Colon (tissue), 2 donors: ENCODE measurements around the gene BNC2.

Source experiments
- FAIRE-seq: peaks from 2 replicates; lab custom pipeline; 2012; peaks lifted over from hg19 to GRCh38; lab: Jason Lieb, UNC
- donor health status: control.
- donor health status: control.

The BNC2 gene

DNA sequence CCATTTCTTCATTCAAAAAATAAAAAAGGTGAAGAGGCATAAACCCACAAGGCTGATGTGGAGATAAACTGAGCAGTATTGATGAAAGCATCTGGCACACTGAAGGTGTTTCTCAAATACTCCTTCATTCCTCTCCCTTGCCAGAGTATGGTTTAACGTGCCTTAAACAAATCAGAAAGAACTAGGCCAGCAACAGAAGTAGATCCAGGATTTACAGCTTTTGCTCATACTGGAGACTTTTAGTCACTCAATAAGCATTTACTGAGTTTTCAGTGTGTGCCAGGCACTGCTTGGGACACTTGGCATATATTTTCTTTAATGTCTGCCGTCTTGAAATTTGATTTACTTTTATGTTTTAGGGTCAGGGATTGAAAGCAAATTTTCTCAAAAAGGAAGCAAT, 53.0 kb downstream of the BNC2 start:
- FAIRE-seq = no peak

DNA sequence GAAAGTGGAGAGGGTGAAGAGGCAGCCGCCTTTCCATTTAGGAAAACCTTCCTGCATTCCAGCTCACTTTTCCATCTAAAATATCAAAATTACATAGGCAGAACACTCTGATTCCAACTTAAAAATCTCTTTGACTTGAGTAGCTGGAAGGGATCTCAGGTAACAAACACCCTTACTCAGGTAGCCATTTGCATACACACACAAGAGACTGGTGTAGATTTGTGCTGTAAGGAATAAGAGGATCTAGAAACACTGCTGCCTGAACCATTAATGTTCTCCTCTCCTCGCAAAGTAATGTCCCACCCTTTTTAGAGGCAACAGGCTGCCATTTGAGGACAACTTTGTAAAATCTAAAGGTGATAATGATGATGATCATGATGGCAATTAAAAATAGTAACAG, 53.5 kb downstream of the BNC2 start:
- FAIRE-seq = no peak

DNA sequence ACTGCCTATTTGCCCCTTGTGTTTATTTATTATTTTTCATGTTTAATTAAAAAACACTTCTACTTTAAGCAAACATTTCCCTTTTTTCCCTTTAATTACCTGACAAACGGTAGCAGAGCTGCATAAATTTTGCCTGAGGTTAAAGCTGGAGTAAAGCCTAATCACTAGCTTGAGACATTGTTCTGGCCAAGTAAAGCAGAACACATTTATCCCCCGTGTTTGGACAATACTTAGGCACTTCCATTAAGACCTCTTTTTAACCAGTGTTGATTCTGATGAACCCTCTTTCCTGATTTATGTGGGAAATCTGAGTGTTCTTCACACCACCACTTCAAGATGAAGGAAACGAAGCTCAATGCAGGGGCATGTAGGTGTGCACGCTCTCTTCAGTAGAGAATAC, 54.5 kb downstream of the BNC2 start:
- FAIRE-seq = no peak

DNA sequence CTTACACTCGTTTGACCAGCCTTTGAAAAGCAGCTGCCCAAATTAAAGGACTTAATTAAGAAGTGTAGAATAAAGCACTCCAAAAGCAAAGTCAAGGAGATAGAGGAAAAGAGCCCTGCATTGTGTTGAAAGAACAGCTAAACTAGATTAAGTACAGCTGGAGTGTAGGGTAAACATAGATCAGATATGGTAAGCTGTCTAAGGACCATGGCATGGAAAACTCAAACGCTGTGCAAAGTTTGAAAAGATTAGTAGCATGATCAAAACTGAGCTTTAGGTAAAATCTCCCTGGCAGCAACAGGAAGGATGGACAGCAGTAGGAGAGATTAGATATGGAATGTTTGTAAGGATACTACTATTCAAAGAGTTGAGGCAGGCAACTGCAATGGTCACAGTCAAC, 55.4 kb downstream of the BNC2 start:
- FAIRE-seq = no peak

DNA sequence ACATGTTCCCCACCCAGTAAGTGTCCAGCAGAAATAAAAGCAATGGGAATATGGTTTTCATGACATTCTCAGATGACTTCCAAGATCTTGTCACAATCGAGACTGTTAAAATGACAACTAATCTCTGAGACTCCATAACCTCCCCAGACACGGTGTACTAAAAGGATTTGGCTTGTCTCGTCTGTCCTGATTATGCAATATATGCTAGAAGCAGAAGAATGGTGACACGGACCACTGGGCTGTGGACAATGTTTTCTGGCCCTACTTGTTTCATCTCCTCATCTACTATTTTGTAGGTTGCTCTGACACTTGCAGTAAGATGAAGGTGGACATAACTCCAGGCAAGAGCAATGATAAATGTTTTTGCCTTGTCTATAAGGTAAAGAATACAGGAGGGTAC, 56.6 kb downstream of the BNC2 start:
- FAIRE-seq = no peak

DNA sequence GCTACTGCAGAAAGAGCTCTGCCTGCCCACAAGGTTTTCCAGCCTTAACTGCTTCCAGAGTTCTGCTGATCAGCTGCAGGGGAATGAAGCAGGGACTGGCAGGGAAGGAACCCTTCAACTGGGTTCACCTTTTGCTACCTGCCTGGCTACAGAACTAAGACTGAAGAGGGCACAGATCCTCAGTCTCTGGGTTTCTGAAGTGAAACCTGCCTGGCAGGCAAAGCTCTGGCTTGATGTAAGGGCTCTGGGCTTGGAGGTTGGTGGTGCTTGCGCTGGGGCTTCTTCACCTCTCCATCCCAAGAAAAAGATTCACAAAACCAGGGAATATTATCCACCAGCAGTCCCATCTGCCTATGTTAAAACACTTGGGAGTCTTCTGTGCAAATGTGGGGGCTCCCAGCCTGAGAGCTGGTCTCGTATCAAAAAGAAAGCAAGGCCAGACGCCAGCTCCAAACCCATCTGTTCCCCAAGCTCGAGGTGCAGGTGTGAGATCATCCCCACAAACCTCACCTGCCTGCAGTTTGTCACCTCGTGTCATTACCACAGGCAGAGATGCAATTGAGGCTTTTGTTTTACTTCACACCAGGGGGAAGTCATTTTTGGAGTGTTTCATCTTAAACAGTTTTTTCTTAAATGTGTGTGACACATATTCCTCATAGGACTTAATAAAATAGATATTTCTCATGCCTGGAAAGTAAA, 58.3 kb downstream of the BNC2 start:
- FAIRE-seq = no peak

DNA sequence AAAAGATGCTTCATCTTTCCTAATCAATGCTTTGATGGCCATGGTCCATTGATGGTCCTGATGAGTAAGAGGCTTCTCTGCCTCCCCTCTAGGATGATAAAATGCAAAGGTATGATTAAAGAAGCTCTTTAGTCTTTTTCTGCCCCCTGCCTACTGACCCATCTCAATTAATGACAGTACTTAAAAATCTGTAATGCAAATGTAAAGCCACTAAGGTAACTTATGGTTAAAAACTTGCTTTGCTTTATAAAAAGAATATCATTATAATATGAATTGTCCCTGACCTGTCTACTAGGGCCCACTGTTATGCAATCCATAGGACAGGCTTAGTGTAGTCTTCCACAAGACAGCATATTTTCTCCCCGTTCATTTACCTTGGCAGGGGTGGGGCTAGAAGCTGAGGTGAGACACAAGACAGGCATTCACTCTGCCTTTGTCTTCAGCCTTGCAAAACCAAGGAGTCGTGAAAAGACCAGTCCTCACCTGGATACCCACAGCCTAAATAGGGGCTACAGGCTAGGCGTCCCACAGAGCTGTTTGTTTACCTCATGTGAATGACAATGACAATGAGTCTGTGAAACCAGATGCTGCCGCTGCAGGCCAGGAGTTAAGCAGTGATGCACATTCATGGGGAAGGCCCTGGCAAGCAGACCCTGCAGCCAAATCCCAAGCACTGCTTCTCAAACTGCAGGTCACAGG, 60.4 kb downstream of the BNC2 start:
- no peak for FAIRE-seq

DNA sequence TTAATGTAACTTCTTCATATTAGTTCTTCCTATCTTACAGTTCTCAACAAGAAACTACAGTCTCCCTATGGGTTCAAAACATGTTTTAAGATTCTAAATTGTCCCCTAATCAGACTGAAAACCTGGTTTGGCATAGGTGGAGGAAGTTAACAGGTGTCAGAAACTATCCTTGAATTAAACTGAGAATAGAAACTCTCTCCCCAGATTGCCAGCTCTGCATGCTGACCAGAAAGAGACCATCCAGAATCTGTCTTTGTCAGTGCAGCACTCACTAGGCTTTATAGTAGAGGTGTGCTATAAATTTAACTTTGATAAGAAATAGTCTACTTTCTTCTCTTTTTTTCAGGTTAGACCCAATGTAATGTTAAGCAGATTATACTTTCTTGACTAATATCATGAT, 63.8 kb downstream of the BNC2 start:
- no peak for FAIRE-seq

DNA sequence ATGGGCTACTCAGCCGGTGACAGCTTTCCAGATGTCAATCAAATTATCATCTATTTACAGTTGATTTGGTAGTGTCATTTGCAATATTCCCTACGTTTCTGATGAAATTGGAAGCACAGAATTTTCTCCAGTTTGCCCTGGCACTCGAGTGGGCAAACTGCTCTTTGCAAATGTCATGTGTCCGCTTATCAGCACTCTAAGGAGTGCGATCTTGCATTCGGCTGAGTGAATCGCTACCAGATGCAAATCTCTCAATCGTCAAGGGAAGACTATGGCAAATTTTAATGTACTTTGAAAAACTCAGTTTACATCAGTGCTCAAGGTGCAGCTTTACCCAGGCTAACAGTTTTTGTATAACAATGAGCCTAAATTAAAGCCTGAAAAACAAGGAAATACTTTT, 66.8 kb downstream of the BNC2 start:
- FAIRE-seq = no peak

DNA sequence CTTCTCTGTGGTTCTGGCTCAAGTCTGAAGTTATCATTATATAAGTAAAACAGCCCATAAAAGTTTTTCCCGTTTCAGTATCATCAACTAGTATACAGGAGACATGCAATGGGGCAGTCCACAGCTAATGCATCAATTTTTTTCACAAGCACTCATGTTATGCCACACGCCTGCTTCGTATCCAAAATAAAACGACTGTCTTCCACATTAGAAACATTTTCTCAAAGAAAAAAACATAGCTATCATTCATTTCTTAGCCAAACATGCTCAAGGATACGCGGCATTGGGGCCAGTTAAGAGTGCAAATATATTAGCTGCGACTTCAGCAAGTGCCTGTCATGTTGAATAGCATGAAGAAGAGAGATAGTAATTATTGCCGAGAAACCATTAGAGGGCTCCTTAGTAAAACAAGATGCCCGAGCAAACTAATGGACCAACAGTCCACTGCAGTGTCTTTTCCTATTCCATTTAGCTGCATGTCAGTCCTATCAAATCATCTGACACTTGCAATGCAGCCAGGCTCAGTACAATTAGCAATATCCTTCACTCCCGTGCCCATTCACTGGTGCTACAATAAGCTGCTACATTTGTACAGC, 68.5 kb downstream of the BNC2 start:
- no peak for FAIRE-seq

DNA sequence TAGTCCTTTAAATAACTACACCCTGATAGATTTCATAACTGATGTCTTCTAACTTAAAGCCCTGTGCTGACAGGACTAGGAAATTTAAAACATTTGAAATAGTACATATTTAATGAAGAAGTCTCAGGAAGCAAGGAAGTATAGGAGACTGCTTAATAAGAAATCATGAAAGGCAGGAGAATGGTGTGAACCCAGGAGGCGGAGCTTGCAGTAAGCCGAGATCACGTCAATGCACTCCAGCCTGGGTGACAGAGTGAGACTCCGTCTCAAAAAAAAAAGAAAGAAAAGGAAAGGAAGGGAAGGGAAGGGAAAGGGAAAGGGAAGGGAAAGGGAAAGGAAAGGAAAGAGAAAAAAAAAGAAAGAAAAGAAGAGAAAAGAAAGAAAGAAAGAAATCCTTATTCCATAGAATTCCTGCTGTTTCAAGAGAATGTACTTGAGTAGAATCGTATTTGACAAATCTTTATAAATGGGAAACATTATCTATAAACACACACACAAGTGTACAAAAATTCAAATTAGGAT, 74.1 kb downstream of the BNC2 start:
- FAIRE-seq = no peak

DNA sequence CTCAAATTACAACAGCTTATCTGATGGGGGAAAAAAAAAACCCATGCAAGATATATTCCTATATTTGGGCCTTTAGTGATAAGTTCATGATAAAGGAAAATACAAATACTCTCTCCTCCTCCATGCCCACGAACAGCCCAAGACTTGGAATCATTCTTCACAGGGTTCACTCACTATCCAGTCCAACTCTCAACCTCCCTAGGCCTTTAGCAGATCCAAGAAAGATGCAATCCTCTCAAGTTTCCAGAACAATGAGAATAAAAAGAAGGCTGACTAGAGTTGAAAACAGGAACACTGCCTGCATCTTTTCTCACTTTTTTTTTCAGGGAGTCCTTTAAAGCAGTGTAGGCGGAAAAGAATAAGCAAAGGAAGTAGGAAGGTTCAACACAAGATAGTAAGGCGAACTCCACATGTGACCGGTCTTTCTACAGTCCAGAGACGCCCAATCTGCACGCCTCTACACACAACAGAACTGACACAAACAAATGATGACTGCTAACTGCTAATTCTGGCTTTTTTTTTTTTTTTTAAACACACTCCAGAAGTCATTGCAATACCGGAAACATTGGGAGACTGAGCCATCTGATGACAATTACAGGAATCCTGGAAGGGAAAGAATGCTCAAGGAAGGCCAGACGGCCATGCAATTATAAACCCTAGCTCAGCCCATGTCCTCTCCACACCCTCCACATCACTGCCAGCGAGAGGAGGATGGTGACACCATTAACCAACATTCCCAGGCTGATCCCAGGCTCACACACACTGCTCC, 75.4 kb downstream of the BNC2 start:
- no peak for FAIRE-seq

DNA sequence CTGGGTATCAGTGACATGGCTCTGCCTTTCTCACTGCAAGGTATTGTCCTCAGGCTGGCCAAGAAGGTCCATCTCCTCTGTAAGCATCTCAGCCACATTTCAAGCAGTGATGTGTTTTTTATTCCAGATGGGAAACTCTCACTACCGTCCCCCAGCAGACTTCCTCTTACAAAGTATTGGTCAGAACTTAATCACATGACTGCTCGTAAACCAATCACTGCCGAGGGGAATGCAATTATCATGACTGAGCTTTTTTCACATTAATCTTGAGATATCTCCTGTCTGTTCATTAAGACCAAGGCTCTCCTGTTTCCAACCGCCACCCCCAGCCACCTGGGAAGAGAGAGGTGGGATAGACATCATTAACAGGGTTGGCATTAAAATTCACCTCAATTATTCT, 76.4 kb downstream of the BNC2 start:
- FAIRE-seq = no peak

DNA sequence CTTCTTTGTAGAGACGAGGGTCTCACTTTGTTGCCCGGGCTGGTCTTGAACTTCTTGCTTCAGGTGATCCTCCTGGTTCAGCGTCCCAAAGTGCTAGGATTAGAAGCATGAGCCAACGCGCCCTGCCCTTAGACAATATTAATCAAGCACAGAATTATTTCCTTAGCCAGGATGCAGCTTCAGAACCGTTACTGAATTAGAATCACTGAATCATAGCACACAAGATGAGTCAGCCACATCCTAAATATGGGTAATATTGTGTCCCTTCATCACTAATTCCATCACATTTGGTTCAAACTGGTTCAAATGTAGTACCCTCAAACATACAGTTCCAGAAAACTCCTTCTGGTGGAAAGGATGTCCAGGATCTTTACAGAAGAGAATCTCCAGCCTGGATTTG, 82.7 kb downstream of the BNC2 start:
- FAIRE-seq = no peak

DNA sequence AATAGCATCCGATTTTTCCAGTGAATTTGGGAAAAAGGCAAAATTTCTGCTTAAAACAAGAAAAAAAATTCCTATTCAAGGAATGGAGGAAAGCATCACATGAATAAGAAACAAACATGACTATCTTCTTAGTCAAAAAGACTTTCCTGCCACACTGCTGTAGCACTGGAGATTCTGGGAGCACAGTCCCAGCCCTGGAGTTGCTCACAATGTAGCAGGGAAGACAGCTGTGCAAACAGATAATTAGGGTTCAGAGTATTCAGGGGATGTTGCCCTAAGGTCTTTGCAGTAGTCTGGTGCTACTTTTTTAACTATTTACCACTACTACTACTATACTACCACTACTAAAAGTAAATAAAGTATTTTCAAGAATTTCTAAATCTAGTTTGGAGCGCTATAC, 86.5 kb downstream of the BNC2 start:
- no peak for FAIRE-seq

DNA sequence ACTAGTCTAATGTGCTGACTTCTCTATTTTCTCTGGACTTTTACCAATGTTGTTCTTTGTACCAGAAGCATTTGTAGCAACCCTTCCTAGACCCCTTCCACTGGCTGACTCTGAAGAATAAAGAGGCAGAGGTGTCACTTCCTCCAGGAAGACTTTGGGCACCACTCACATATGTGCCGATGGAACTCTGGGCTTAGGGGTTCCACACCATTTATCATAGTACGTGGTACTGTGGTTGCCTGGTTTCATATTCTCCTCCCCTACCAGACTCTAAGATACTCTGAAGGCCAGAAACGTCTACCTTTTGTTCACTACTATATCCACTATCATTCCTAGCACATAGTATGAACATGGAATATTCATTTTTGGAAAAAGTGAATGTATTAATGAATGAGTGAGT, 88.0 kb downstream of the BNC2 start:
- FAIRE-seq = no peak

DNA sequence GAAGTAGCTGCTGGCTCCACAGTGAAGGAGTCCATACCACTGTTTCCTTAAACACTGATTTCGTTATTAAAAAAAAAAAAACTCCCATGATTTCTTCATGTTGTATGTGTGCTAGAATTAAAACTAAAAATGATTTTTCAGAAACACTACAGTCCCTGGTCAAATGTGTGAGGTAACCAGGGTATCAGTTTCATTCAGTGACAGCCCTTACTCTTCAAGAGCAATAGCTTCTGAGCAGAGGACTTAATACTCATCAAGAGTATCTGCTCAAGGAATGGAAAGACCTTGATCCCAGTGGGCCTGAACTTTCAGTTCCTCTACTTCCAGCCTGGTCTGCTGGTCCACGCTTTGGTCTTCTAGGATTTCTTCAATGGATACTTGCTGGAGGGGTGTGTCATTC, 95.1 kb downstream of the BNC2 start:
- FAIRE-seq = no peak

DNA sequence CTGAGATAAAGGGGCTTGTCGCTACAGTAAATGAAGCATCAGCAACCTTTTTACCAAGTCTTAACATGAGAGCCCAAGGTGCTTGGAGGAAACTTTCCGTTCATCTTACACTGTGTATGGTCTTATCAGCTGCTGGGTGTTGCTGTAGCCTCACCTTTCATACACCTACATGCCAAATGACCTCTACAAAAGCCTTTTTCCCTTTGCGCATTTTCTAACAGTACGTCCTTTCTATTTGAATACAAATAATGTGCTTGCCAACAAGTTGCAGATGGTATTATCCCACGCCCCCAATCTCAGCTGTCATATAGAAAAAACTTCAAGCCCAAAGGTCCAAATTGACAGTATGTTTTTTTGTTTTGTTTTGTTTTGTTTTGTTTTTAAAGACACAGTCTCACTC, 96.9 kb downstream of the BNC2 start:
- no peak for FAIRE-seq

DNA sequence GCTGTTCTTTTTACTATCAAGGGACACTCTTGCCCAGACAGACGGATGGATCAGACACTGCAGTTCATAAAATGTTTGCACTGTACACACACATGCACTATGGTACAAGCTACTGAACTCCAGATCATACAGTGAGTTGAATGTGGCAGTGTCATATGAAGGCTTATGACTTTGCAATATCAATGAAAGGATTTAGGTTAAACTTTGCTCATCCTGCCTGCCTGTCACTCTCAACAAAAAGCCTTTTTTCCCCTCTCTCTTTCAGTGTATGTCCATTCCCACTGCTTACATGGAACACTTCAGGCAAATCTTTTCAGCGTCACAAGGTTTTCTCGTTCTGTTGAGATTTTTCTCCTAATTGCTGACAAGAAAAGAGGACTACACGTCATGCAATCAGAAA, 97.4 kb downstream of the BNC2 start:
- FAIRE-seq = no peak

DNA sequence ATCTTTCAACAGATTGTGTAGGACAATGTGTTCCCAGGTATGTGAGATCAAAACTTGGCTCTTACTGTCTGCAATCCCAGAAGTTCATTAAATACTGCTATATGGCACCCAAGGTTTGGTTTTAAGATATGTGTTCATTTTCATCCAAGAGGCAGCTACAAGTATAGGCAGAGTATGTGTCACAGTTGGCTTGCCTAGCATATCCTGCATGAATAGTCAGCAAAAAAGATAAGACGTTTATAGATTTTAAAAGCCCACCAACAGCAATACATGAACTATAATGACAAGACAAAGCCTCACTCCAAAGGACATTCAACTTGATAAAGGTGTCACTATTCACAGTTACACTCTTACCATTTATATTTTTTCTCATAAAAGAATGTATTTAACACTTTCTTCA, 99.1 kb downstream of the BNC2 start:
- no peak for FAIRE-seq

DNA sequence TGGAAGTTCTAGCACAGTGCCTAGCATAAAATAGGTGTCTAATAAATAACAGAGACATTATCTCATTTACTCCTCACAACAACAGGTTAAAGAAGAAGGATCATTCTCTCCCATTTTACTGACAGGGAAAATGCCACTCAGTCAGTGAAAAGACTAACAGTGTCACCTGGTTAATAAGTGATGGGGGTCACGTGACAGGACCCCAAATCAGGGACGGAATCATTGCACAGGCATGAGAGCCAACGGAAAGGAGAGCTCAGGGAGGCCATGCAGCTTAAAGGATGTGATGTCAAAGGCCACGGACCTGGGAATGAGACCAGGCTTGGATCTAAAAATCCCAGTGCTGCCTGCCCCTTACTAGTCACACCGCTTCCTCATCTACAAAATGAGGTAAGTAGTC, 101.2 kb downstream of the BNC2 start:
- no peak for FAIRE-seq

DNA sequence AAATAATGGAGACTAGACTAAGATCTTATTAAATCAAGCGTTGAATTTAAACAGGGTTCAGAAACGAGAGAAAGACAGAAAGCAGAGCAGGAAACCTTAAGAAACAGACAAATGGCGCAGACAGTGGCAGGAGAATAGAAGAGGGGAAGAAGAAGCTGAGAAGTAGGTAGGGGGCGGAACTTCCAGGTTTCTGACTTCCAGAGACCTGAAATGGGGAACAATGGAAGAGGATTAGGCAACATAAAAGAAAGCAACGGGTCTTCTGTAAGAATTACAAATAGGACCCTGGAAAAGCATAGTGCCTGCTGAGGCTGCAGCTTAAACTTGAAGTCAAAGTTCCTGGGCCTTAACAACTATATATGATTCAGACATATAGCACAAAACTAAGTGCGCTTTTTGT, 101.7 kb downstream of the BNC2 start:
- no peak for FAIRE-seq

DNA sequence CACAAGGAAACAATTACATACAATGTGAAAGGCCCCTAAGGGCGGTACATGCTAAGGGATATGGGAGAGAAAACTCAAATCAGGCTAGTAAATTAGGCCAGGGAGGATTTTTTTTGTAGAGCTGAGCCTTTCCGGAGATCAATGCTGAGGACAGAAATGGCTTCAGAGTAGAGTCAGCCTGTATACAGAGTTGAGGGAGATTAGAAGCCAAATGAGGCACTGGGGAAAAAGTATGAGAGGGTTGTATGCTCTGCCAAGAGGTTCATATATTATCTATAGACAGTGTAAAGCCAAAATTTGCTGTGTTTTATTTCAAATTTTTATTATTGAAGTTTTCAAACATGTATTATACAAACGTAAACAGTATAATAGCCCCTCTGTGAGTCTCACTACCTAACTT, 103.1 kb downstream of the BNC2 start:
- no peak for FAIRE-seq
